Measurements from ENCODE around the gene CAPS2.

CAPS2 gene

DNA sequence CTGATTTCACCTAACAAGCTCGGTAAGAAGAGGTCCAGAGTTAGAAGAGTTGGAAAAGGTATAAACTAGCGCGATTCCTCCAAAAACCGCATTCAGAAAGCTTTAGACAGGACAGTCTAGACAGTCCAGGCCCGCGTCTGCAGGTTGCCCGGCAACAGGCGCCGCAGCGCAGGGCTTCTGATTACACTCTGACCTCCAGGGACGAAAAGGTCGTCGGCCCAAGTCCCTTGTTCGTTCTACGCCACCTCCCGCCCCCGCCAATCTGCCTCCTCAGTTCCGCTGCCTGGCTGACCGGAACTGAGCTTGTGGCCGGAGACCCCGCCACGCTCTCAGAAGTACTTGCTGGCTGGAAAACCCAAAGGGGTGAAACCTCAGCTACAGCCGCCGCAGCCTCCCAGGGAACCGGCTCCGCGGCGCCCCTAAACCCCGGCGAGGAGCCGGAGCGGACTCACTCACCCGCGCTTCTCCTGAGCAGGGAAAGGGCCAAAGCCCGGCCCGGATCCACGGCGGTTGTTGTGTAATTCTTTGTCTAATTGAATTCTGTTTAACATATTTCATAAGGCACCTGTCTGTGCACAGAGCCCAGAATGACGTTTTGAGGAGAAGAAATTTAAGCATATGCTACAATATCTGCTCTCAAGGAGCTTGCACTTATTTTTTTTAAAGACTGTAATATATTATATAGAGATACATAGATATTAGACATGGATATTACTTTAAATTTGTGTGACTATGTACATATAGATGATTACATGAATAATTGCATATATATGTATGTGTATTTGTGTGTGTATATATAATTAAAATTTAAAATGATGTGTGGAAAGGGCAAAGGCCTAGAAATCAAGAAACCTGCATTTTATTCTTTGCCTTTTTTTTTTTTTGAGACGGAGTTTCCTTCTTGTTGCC lies at the start of gene CAPS2:
TSS of gene CAPS2 (minus strand) at position 407 of the 909 bp plus-strand sequence. CDS start 3,826 bp downstream, outside the sequence.
- Histone ChIP-seq H3K4me1 (ENCODE audit: insufficient read depth, low read length, severe bottlenecking) (peaks cover 10% of the 10 kb centered on the region), H3K4me3 (ENCODE audit: low read depth, low read length, poor library complexity, severe bottlenecking) (peak within 1 kb of the TSS; percentile 58), H2AFZ (ENCODE audit: low read length) (0 out of 2 replicates have a peak within 1 kb of the TSS, but pooled peaks have one; percentile 67), H3F3A (ENCODE audit: insufficient read depth, low read length) (no peaks in the 10 kb centered on the region), H3K79me2 (ENCODE audit: insufficient read depth, low read length) (no peaks in the 10 kb centered on the region), H3K36me3 (ENCODE audit: insufficient read depth, low read length) (no peaks in the 10 kb centered on the region), H3K27ac (ENCODE audit: low read depth, low read length, poor library complexity, severe bottlenecking) (no peak within 1 kb of the TSS), H3K4me2 (ENCODE audit: low read length) (peak within 1 kb of the TSS; percentile 70), H3K9ac (ENCODE audit: low read length) (peak within 1 kb of the TSS; percentile 23; the same call in 1 of the 2 replicates), H4K20me1 (ENCODE audit: insufficient read depth, low read length) (no peaks in the 10 kb centered on the region), H3K9me3 (ENCODE audit: low read length) (no peaks in the 10 kb centered on the region), H3K9me2 (ENCODE audit: low read depth, low read length) (no peaks in the 10 kb centered on the region), H3K27me3 (ENCODE audit: insufficient read depth, low read length) (no peaks in the 10 kb centered on the region)
- TF ChIP-seq CTCF (IDR thresholded peaks at IDR 0.05; ENCODE audit: low read length) (no peak), EZH2 (IDR thresholded peaks at IDR 0.05; ENCODE audit: borderline replicate concordance, low read length) (no peak)

GRCh38 chr12:75378354-75378753 lies 48.2 kb upstream of the CAPS2 start:
- Histone ChIP-seq H3K4me2 (ENCODE audit: low read length) (no peak overlapping the region), H3K79me2 (ENCODE audit: insufficient read depth, low read length) (no peaks in the 10 kb centered on the region), H3K9me3 (ENCODE audit: low read length) (no peaks in the 10 kb centered on the region), H3K27me3 (ENCODE audit: insufficient read depth, low read length) (no peaks in the 10 kb centered on the region), H3K9ac (ENCODE audit: low read length) (no peak overlapping the region), H3K36me3 (ENCODE audit: insufficient read depth, low read length) (no peaks in the 10 kb centered on the region), H4K20me1 (ENCODE audit: insufficient read depth, low read length) (no peaks in the 10 kb centered on the region), H3K4me3 (ENCODE audit: low read depth, low read length, poor library complexity, severe bottlenecking) (no peak overlapping the region), H3K4me1 (ENCODE audit: insufficient read depth, low read length, severe bottlenecking) (no peaks in the 10 kb centered on the region), H3F3A (ENCODE audit: insufficient read depth, low read length) (no peaks in the 10 kb centered on the region), H2AFZ (ENCODE audit: low read length) (no peak overlapping the region), H3K9me2 (ENCODE audit: low read depth, low read length) (no peaks in the 10 kb centered on the region), H3K27ac (ENCODE audit: low read depth, low read length, poor library complexity, severe bottlenecking) (no peak overlapping the region)
- TF ChIP-seq EZH2 (IDR thresholded peaks at IDR 0.05; ENCODE audit: borderline replicate concordance, low read length) (no peak), CTCF (IDR thresholded peaks at IDR 0.05; ENCODE audit: low read length) (no peak)

- no peaks in the 10 kb centered on the region for H3K79me2 ChIP-seq (ENCODE audit: insufficient read depth, low read length)
- H3K27ac ChIP-seq (ENCODE audit: low read depth, low read length, poor library complexity, severe bottlenecking) = no peak overlapping the region
- no peaks in the 10 kb centered on the region for H3K27me3 ChIP-seq (ENCODE audit: insufficient read depth, low read length)
- H3K4me3 ChIP-seq (ENCODE audit: low read depth, low read length, poor library complexity, severe bottlenecking) = no peak overlapping the region
- H2AFZ ChIP-seq (ENCODE audit: low read length) = no peak overlapping the region
- H3K4me1 ChIP-seq (ENCODE audit: insufficient read depth, low read length, severe bottlenecking) = no peaks in the 10 kb centered on the region
- no peaks in the 10 kb centered on the region for H3F3A ChIP-seq (ENCODE audit: insufficient read depth, low read length)
- TF ChIP-seq EZH2 (IDR thresholded peaks at IDR 0.05; ENCODE audit: borderline replicate concordance, low read length) (no peak), CTCF (IDR thresholded peaks at IDR 0.05; ENCODE audit: low read length) (no peak)
- H3K4me2 ChIP-seq (ENCODE audit: low read length) = no peak overlapping the region
- no peaks in the 10 kb centered on the region for H3K9me2 ChIP-seq (ENCODE audit: low read depth, low read length)
- no peaks in the 10 kb centered on the region for H3K36me3 ChIP-seq (ENCODE audit: insufficient read depth, low read length)
- H3K9me3 ChIP-seq (ENCODE audit: low read length) = no peaks in the 10 kb centered on the region
- H3K9ac ChIP-seq (ENCODE audit: low read length) = no peak overlapping the region
- no peaks in the 10 kb centered on the region for H4K20me1 ChIP-seq (ENCODE audit: insufficient read depth, low read length)
Observed at GRCh38 chr12:75374971-75375370, 44.8 kb upstream of the CAPS2 start.

Data from OCI-LY1 (cell line).